ENCODE results near the gene METTL2A. TPM values are rescaled to one million over a fixed set of nuclear protein-coding genes. Genes with fewer than 3 reads are reported as not detected.

METTL2A gene, protein sequence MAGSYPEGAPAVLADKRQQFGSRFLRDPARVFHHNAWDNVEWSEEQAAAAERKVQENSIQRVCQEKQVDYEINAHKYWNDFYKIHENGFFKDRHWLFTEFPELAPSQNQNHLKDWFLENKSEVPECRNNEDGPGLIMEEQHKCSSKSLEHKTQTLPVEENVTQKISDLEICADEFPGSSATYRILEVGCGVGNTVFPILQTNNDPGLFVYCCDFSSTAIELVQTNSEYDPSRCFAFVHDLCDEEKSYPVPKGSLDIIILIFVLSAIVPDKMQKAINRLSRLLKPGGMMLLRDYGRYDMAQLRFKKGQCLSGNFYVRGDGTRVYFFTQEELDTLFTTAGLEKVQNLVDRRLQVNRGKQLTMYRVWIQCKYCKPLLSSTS
- total RNA-seq: 16.5 and 19.7 TPM in 2 replicates

DNA sequence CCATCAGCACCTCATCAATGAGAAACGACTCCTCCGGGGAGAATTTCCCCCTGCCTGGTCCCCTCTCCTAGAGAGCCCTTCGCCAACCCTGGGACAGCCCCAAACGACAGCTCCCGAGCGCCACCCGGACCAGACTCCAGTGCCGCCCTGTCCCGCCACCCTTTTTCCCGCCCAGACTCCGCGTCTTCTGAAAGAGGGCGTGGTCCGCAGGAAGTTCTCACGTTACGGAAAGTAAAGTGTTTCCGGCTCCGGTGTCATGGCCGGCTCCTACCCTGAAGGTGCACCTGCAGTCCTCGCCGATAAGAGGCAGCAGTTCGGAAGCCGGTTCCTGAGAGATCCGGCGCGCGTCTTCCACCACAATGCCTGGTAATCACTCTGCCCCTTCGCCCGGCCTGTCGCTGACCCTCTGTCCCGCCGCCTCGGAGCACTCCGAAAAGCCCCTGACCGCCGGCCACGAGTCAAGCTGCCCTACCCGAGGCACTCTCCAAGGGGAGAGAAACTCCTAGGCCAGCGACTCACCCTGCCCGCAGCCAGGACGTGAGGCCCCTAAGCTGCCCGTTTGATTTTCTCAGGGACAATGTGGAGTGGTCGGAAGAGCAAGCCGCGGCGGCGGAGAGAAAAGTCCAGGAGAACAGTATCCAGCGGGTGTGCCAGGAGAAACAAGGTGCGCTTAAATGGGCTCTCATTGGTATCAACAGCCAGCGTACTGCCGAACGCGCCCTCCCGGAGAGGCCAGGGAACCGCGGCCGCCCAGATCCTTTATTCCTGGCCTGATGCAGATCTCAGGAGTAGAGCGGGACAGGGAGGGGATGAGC is at the start of gene METTL2A:
Gene METTL2A (plus strand): TSS at position 251 of the 815 bp plus-strand sequence. CDS start 6 bp downstream, at position 257.

DNA sequence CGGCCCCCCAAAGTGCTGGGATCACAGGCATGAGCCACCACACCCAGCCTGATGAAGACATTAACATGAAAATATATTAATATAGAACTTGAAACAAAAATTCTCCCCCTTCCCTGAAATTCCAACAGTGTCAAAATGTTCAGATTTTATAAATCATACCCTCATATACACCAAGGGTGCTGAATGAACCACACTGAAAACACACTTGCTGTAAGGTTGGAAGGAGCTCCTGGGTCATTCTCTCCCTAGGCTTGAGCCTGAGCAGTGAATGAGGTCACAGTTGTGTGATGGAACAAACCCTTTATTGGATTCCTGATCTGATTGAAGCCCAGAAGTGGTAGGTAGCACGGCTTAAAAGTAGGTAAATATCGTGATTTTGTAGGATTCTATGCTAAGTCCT is 43.4 kb upstream of the METTL2A start, which contains the start of gene EFCAB3:
Gene EFCAB3 (plus strand): TSS at position 301 of the 400 bp plus-strand sequence. CDS start 2,427 bp downstream, outside the sequence.

DNA sequence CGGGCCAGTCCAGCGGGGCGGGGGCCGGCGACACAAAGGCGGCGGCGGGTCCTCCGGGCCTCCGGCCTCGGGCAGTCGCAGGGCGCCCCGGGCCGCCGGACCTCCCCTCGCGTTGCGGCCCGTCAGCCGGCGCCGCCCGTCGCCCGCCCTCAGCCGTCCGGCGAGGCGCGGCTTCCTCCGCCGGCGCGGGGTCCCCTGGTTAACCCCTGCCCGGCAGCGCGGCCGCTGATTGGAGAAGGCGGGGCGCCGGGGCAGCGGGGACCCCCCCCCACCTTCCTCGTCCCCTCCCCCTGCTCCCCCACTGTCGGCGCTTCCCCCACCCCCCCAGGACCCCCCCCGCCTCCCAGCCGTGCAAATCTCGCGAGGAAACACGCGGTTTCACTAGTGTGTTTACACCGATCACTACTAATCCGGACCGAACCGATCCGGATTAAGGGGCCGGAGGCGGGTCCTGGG is 54.8 kb downstream of the METTL2A start, which contains the start of gene TLK2:
Gene TLK2 (plus strand): TSS at position 402 of the 456 bp plus-strand sequence. CDS start 2,301 bp downstream, outside the sequence.

Other genes with a start within 250 kb of the METTL2A start
- not detected in 2 replicates for gene EFCAB3, start 43.3 kb upstream of the METTL2A start, total RNA-seq
- 49.1 and 57.6 TPM in 2 replicates for gene TLK2, start 54.9 kb downstream of the METTL2A start, total RNA-seq
- gene MRC2, start 203.8 kb downstream of the METTL2A start, total RNA-seq: 191 and 290 TPM in 2 replicates

Data from smooth muscle cell of bladder (primary cell).